AG08395 (cell line): ENCODE data around the gene FOXN1.
A peak's percentile ranks its signal among the peaks of the same experiment; 100 is the strongest.
"Not testable (repeated sequence)": the region's sequence is repeated elsewhere in the genome, so short reads cannot be mapped to it uniquely, and the experiment has no call there.

ENCODE experiments used
- DNase-seq: peaks from one replicate; pipeline ENCODE4 v3.0.0; 2012; ENCODE audit warnings: mixed read lengths, low spot score

Gene FOXN1, protein sequence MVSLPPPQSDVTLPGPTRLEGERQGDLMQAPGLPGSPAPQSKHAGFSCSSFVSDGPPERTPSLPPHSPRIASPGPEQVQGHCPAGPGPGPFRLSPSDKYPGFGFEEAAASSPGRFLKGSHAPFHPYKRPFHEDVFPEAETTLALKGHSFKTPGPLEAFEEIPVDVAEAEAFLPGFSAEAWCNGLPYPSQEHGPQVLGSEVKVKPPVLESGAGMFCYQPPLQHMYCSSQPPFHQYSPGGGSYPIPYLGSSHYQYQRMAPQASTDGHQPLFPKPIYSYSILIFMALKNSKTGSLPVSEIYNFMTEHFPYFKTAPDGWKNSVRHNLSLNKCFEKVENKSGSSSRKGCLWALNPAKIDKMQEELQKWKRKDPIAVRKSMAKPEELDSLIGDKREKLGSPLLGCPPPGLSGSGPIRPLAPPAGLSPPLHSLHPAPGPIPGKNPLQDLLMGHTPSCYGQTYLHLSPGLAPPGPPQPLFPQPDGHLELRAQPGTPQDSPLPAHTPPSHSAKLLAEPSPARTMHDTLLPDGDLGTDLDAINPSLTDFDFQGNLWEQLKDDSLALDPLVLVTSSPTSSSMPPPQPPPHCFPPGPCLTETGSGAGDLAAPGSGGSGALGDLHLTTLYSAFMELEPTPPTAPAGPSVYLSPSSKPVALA

DNA sequence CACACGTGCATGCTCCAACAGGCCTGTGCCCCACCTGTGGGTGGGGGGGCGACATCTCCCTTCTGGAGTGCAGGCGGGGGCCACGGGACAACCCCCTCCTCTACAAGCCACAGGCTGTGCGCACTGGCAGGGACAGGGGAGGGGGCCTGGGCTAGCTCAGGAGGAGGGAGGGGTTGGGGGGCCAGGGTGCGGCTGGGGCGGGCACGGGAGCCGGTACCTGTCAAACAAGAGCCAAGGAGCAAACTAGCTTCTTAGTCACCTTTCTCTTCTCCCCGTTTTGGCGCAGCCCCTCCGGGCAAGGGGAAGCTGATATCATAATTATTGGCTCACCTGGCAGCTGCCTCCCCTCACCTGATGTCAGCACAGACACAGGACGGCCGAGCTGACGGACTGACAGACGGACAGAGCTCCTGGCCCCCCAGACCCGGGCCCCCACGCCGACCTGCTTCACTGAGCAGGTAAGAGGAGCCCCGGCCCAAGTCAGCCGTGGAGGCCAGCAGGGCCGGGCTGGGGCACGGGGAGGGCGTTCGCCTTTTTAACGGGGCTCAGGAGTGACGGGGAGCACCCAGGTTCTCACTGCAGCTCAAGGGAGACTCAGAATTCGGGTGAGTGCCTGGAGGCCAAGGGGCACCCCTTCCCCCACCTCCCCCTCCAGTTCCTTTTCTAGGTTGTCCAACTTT lies at the start of gene FOXN1:
FOXN1 (plus strand) TSS at position 363 of the 680 bp plus-strand sequence. CDS start 17,622 bp downstream, outside the sequence.
- no peak for DNase-seq

- no peak for DNase-seq
These were observed 48.3 kb upstream of the FOXN1 start for GRCh38 chr17:28457890-28458289.

GRCh38 chr17:28458881-28459280 lies 47.3 kb upstream of the FOXN1 start:
- not testable (repeated sequence) for DNase-seq

GRCh38 chr17:28460901-28461300 lies 45.2 kb upstream of the FOXN1 start:
- DNase-seq = no peak

DNA sequence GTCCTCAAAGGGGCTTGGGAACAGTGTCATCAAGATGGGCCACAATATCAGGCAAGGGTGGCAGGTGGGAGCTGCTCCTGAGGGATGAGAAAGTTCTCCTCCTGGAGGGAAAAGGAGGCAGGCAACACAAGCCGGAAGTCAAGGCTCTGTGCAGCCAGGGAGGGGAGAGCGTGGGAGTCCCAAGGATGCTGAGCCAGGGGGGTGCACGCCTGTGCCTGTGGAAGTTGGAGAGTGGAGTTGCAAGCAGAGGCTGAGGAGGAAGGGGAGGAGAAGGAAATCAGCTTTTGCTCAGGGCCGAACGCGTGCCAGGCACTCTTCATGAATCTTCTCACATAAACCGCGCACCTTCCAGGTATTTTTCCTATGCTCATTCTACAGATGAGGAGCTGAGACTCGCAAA lies 40.1 kb upstream of the FOXN1 start:
- no peak for DNase-seq

DNA sequence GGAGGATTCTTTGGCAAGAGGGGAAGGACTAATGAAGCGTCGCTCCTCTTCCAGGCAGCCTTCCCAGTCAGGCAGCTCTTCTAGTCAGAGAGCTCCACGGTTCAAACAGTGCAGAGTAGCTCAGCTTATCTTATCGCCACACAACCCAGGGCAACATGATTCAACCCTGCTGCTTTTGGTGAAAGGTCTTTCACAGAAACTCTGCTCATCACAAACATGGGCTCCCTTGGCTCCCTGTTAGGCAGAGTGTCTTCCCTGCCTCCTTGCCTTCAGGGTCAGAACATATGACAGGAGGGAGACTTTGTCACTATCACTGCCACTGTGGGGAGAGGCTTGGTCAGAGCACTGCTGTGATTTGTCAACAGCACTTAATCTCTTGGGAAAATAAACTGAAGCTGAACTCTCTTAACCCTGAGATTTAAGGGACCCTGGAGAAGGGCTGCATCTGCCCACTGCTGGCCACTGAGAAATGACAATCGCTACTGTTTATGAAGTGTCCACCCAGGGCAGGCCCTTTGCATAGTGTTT lies 39.6 kb upstream of the FOXN1 start:
- DNase-seq = no peak

DNA sequence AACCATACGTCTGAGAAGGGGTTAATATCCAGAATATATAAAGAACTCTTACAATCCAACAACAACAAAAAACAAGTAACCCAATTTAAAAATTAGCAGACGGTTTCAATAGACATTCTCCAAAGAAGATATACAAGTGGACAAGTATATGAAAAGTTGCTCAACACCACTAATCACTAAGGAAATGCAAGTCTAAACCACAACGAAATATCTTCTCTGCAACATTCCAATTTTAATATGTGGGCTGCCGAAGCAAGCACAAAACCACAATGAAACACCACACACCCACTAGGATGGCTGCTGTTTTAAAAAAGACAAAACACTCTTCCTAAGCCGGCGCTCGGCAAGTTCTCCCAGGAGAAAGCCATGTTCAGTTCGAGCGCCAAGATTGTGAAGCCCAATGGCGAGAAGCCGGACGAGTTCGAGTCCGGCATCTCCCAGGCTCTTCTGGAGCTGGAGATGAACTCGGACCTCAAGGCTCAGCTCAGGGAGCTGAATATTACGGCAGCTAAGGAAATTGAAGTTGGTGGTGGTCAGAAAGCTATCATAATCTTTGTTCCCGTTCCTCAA lies 38.6 kb upstream of the FOXN1 start:
- peak; percentile 59 for DNase-seq

GRCh38 chr17:28468033-28468735 lies 38.0 kb upstream of the FOXN1 start:
- not testable (repeated sequence) for DNase-seq

DNA sequence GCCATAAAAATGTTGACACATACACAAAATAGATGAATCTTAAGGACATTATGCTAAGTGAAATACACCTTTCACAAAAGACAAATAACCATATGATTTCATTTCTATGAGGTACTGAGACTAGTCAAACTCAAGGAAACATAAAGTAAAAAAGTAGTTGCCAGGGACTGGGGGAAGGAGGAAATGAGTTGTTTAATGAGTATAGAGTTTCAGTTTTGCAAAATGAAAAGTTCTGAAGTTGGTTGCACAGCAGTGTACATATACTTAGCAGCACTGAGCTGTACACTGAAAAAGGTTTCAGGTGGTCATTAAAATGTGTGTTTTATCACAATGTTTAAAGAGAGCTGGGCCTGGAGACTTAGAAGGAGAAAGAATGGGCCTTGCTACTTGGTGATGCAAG lies 37.4 kb upstream of the FOXN1 start:
- DNase-seq = no peak

- DNase-seq = no peak
These were observed 36.8 kb upstream of the FOXN1 start for GRCh38 chr17:28469376-28469775.

- DNase-seq = no peak
These were observed 35.8 kb upstream of the FOXN1 start for GRCh38 chr17:28470266-28470913.

DNA sequence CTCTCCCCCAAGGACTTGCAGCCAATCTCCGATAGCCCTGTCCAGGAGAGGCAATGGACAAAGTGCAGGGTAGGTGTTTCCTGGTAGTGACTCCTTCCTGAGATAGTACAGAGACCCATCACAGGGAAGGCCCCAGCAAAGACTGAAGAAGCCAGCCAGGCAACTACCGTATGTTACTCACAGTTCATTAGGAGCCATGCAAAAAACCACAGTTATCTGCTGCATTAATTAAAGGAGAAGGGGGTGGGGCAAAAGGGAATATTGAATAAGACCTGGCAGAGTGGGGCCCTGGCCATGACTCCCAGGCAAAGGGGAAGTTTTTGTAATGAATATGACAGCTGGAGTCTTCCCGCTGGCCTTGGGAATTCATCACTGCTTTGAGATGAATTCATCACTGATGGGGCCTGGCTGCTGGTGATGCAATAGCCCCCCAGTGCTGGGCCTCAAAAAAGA lies 35.2 kb upstream of the FOXN1 start:
- no peak for DNase-seq

- no peak for DNase-seq
These were observed 34.4 kb upstream of the FOXN1 start for GRCh38 chr17:28471531-28472342.

DNA sequence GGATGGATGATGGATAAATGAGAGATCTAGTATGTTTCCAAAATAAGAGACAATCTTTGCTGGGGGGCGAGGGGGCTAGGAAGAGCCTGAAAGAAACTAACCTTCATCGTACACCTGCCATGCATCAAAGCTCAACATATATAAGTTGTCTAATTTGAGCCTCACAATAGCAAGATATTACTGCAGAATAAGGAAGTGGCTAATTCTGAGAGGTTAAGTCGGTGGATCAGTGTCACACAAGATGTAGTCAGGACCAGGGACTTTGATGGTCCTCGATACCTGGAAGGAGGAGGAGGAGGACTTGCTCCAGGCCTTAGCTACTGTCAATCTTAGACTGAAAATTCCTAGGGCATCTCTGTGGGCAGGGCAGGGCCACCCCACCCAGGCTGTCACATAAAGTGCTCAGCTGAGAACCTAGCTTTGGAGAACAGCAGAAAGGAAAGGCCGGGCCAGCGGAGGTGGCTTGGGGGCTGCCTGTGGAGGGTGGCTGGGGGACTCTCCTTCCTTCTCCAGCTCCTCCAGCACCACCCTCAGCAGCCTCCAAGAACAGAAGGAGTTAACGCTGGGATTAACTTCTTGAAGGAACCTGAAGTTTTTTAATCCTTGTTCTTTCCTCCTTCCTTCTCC lies 33.2 kb upstream of the FOXN1 start:
- DNase-seq = no peak

GRCh38 chr17:28473542-28473941 lies 32.6 kb upstream of the FOXN1 start, which contains the start of gene SLC13A2:
Gene SLC13A2 (plus strand): TSS chr17:28473644. CDS start chr17:28473713, 69 bp downstream.
- DNase-seq = no peak

- DNase-seq = no peak
These were observed 32.0 kb upstream of the FOXN1 start for GRCh38 chr17:28474111-28474531.

GRCh38 chr17:28475151-28475900 lies 30.8 kb upstream of the FOXN1 start:
- DNase-seq = no peak

DNA sequence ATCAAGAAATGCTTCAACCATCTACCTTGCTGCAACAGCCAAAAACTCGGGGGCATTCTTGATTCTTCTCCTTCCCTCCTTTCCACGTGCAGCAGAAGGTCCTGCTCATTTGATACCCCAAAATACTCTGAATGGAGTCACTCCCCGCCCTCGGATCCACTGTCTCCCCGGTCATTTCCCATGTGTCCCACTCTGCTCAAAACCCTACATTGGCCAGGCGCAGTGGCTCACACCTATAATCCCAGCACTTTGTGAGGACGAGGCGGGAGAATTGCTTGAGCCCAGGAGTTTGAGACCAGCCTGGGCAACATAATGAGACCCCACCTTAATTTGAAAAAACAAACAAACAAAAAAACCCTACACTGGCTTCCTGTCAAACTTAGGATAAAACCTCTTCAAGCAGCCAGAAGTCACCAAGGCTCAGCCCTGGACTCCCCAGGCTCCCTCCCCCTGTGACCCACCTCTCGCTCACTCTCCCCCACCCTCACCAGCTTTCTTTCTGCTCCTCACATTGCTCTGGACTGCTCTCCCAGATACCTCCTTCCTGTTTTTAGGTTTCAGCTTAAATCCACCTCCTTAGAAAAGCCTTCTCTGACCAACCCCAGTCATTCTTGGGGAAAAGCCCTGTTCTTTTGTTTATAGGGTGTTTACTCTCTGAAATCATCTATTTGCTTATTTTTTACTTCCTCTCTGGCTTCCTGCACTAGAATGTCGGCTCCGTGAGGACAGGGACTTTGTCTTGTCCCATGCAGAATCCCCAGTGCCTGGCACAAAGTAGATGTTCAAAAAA lies 29.9 kb upstream of the FOXN1 start:
- DNase-seq = no peak
